ENCODE data around the gene LBH.

Gene LBH

GRCh38 chr2:30237966-30238800, 6.8 kb downstream of the LBH start:
- peaks cover 3% of the 10 kb centered on the region for H3K27me3 ChIP-seq (ENCODE audit: control insufficient read depth, insufficient read depth, low read length)
- no peak overlapping the region for H3K4me3 ChIP-seq (ENCODE audit: low read depth, low read length)
- no peaks in the 10 kb centered on the region for H3K36me3 ChIP-seq (ENCODE audit: control insufficient read depth, insufficient read depth, low read length)
- no peak overlapping the region for H3K9ac ChIP-seq (ENCODE audit: low read depth, low read length)
- no peaks in the 10 kb centered on the region for H3K9me3 ChIP-seq (ENCODE audit: control insufficient read depth, insufficient read depth, low read length)
- peaks cover 4% of the 10 kb centered on the region for H3K4me1 ChIP-seq (ENCODE audit: control insufficient read depth, insufficient read depth, low read length)

- no peaks in the 10 kb centered on the region for H3K27me3 ChIP-seq (ENCODE audit: control insufficient read depth, insufficient read depth, low read length)
- no peak overlapping the region for H3K9ac ChIP-seq (ENCODE audit: low read depth, low read length)
- H3K36me3 ChIP-seq (ENCODE audit: control insufficient read depth, insufficient read depth, low read length): no peaks in the 10 kb centered on the region
- no peak overlapping the region for H3K4me3 ChIP-seq (ENCODE audit: low read depth, low read length)
- peaks cover 2% of the 10 kb centered on the region for H3K4me1 ChIP-seq (ENCODE audit: control insufficient read depth, insufficient read depth, low read length)
- H3K9me3 ChIP-seq (ENCODE audit: control insufficient read depth, insufficient read depth, low read length): no peaks in the 10 kb centered on the region
These were observed 8.1 kb downstream of the LBH start for GRCh38 chr2:30239308-30239985.

GRCh38 chr2:30239986-30240752, 8.8 kb downstream of the LBH start:
- no peaks in the 10 kb centered on the region for H3K36me3 ChIP-seq (ENCODE audit: control insufficient read depth, insufficient read depth, low read length)
- H3K9me3 ChIP-seq (ENCODE audit: control insufficient read depth, insufficient read depth, low read length): no peaks in the 10 kb centered on the region
- peaks cover 2% of the 10 kb centered on the region for H3K4me1 ChIP-seq (ENCODE audit: control insufficient read depth, insufficient read depth, low read length)
- H3K4me3 ChIP-seq (ENCODE audit: low read depth, low read length): no peak overlapping the region
- no peaks in the 10 kb centered on the region for H3K27me3 ChIP-seq (ENCODE audit: control insufficient read depth, insufficient read depth, low read length)
- no peak overlapping the region for H3K9ac ChIP-seq (ENCODE audit: low read depth, low read length)

GRCh38 chr2:30243231-30243630, 11.9 kb downstream of the LBH start:
- Histone ChIP-seq H3K4me1 (ENCODE audit: control insufficient read depth, insufficient read depth, low read length) (peaks cover 2% of the 10 kb centered on the region), H3K9me3 (ENCODE audit: control insufficient read depth, insufficient read depth, low read length) (no peaks in the 10 kb centered on the region)

GRCh38 chr2:30245364-30245763, 14.0 kb downstream of the LBH start:
- Histone ChIP-seq H3K27me3 (ENCODE audit: control insufficient read depth, insufficient read depth, low read length) (no peaks in the 10 kb centered on the region), H3K9me3 (ENCODE audit: control insufficient read depth, insufficient read depth, low read length) (no peaks in the 10 kb centered on the region), H3K4me1 (ENCODE audit: control insufficient read depth, insufficient read depth, low read length) (peaks cover 2% of the 10 kb centered on the region), H3K9ac (ENCODE audit: low read depth, low read length) (no peak overlapping the region), H3K36me3 (ENCODE audit: control insufficient read depth, insufficient read depth, low read length) (no peaks in the 10 kb centered on the region), H3K4me3 (ENCODE audit: low read depth, low read length) (no peak overlapping the region)

More at GRCh38 chr2:30243231-30243630, 11.9 kb downstream of the LBH start:
- H3K27me3 ChIP-seq (ENCODE audit: control insufficient read depth, insufficient read depth, low read length): no peaks in the 10 kb centered on the region
- H3K4me3 ChIP-seq (ENCODE audit: low read depth, low read length): no peak overlapping the region
- no peaks in the 10 kb centered on the region for H3K36me3 ChIP-seq (ENCODE audit: control insufficient read depth, insufficient read depth, low read length)
- H3K9ac ChIP-seq (ENCODE audit: low read depth, low read length): no peak overlapping the region

- Histone ChIP-seq H3K27me3 (ENCODE audit: control insufficient read depth, insufficient read depth, low read length) (no peaks in the 10 kb centered on the region), H3K4me1 (ENCODE audit: control insufficient read depth, insufficient read depth, low read length) (peaks cover 2% of the 10 kb centered on the region), H3K9me3 (ENCODE audit: control insufficient read depth, insufficient read depth, low read length) (no peaks in the 10 kb centered on the region), H3K4me3 (ENCODE audit: low read depth, low read length) (no peak overlapping the region), H3K9ac (ENCODE audit: low read depth, low read length) (no peak overlapping the region), H3K36me3 (ENCODE audit: control insufficient read depth, insufficient read depth, low read length) (no peaks in the 10 kb centered on the region)
These were observed 17.5 kb downstream of the LBH start for GRCh38 chr2:30248791-30249190.

- no peak overlapping the region for H3K4me3 ChIP-seq (ENCODE audit: low read depth, low read length)
- no peaks in the 10 kb centered on the region for H3K36me3 ChIP-seq (ENCODE audit: control insufficient read depth, insufficient read depth, low read length)
- no peaks in the 10 kb centered on the region for H3K27me3 ChIP-seq (ENCODE audit: control insufficient read depth, insufficient read depth, low read length)
- H3K9ac ChIP-seq (ENCODE audit: low read depth, low read length): no peak overlapping the region
- H3K4me1 ChIP-seq (ENCODE audit: control insufficient read depth, insufficient read depth, low read length): peaks cover 2% of the 10 kb centered on the region
- H3K9me3 ChIP-seq (ENCODE audit: control insufficient read depth, insufficient read depth, low read length): no peaks in the 10 kb centered on the region
These were observed 18.0 kb downstream of the LBH start for GRCh38 chr2:30249354-30249753.

GRCh38 chr2:30250421-30250820, 19.1 kb downstream of the LBH start:
- no peaks in the 10 kb centered on the region for H3K27me3 ChIP-seq (ENCODE audit: control insufficient read depth, insufficient read depth, low read length)
- H3K4me1 ChIP-seq (ENCODE audit: control insufficient read depth, insufficient read depth, low read length): peaks cover 2% of the 10 kb centered on the region
- no peaks in the 10 kb centered on the region for H3K9me3 ChIP-seq (ENCODE audit: control insufficient read depth, insufficient read depth, low read length)
- no peak overlapping the region for H3K9ac ChIP-seq (ENCODE audit: low read depth, low read length)
- H3K36me3 ChIP-seq (ENCODE audit: control insufficient read depth, insufficient read depth, low read length): no peaks in the 10 kb centered on the region
- no peak overlapping the region for H3K4me3 ChIP-seq (ENCODE audit: low read depth, low read length)

- Histone ChIP-seq H3K36me3 (ENCODE audit: control insufficient read depth, insufficient read depth, low read length) (peaks cover 2% of the 10 kb centered on the region), H3K27me3 (ENCODE audit: control insufficient read depth, insufficient read depth, low read length) (no peaks in the 10 kb centered on the region), H3K9me3 (ENCODE audit: control insufficient read depth, insufficient read depth, low read length) (no peaks in the 10 kb centered on the region), H3K4me1 (ENCODE audit: control insufficient read depth, insufficient read depth, low read length) (peaks cover 2% of the 10 kb centered on the region), H3K9ac (ENCODE audit: low read depth, low read length) (no peak overlapping the region), H3K4me3 (ENCODE audit: low read depth, low read length) (no peak overlapping the region)
These were observed 21.7 kb downstream of the LBH start for GRCh38 chr2:30252723-30253701.

- Histone ChIP-seq H3K9ac (ENCODE audit: low read depth, low read length) (no peak overlapping the region), H3K4me3 (ENCODE audit: low read depth, low read length) (no peak overlapping the region), H3K9me3 (ENCODE audit: control insufficient read depth, insufficient read depth, low read length) (no peaks in the 10 kb centered on the region), H3K36me3 (ENCODE audit: control insufficient read depth, insufficient read depth, low read length) (peaks cover 12% of the 10 kb centered on the region), H3K27me3 (ENCODE audit: control insufficient read depth, insufficient read depth, low read length) (no peaks in the 10 kb centered on the region), H3K4me1 (ENCODE audit: control insufficient read depth, insufficient read depth, low read length) (no peaks in the 10 kb centered on the region)
These were observed 22.7 kb downstream of the LBH start for GRCh38 chr2:30253873-30254684.

Data from iPS-15b (cell line).